Kidney glomerular epithelial cell (primary cell): ENCODE results near the gene ADGRG6.
A peak's percentile ranks its signal among the peaks of the same experiment; 100 is the strongest.

Experiments
- DNase-seq: peaks from one replicate; lab custom pipeline; 2025; lab: John Stamatoyannopoulos, UW

The ADGRG6 gene

DNA sequence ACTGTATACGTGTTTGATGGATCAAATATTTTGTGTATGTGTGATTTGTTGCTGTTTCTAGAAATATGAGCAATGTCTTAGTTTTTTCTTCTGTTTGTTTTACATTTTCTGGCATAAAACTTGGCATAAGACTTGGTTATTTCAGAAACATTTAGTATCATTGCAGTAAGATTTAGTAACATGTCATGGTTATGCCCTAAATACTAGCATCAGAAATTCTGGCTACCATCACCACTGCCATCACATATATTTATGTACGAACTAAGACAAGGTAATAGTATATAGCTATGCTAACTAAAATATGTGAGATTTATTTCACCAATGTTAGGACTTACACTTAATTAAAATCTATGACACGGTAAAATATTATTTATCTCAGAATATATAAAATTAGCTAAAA is 10.3 kb upstream of the ADGRG6 start:
- no peak for DNase-seq

DNA sequence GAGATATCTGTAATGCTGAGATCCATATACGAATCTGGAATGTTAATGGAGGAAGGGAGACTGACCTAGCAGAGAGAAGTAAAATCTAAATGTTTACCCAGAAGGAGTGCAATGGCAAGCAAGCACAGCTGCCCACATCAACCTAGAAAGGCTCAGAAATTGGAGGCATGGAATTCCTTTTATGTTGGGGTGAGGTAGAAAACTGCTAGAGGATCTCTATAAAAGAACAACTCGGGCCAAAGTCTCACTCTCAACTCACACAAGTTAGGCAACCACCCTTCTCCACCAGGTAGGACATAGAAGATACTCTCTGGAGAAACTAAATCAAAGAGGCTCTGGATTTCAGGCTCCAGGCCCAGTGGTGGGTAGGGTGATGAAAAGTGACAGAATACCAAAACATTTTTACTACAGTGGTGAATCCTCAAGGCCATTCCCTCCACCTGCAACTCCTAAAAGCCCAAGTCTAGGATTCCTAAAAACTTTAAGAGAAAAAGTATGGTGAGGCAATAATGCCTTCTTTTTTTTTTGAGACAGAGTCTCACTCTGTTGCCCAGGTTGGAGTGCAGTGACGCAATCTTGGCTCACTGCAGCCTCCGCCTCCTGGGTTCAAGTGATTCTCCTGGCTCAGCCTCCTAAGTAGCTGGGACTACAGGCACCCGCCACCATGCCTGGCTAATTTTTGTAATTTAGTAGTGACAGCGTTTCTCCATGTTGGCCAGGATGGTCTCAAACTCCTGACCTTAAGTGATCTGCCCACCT is 9.5 kb upstream of the ADGRG6 start:
- no peak for DNase-seq

GRCh38 chr6:142293121-142293520 is 8.7 kb upstream of the ADGRG6 start:
- DNase-seq: no peak

GRCh38 chr6:142294679-142295078 is 7.1 kb upstream of the ADGRG6 start:
- DNase-seq: no peak

- DNase-seq: no peak
Observed at GRCh38 chr6:142296975-142297604, 4.7 kb upstream of the ADGRG6 start.

DNA sequence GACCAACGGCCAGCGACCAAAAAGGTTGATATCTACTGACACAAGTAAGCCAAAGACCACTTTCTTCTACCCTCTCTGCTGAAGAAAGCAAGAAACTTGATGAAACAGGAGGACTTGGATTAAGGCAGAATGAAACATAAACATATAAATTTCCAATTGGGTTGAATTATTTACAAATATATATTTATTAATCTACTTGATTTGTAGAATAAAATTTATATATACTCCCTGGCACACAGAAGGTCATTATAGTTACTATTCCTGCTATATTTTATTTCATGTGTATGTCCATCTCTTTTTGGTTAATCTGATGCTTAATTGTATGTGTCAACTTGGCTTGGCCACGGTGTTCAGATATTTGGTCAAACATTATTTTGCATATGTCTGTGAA is 4.2 kb upstream of the ADGRG6 start:
- DNase-seq: no peak

DNA sequence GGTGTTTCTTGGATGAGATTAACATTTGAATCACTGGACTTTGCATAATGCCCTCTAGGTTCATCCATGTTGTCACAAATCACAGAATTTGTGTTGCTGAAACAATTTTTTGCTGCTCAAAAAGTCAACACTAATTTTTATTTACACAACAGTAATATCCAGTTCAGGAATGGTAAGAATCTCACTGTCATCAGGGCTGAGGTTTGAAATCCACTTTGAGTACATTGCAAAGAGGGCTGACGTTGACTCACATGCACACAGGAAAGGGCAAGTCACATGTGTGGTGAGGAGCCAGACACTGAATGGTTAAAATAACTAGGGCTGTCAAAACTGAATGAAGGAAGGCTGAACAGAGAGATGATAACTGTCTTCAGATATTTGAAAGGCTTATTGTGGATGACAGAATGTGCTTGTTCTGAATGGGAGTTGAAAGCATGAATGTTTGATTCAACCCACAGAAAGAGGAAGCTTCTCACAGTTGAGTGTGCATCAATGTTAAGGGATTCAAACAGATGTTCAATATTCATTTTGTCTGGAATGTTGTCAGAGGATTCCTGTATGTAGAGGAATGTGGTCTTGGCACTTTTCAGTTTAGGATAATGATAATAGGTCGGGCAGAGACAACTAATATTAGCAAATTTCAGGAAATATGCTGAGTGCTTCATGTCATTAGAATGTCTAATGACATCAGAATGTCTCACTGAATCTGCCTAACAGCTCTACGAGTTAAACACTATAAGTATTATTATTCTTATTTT is 3.6 kb upstream of the ADGRG6 start:
- peak; percentile 68 for DNase-seq

- no peak for DNase-seq
Observed at GRCh38 chr6:142300302-142300701, 1.5 kb upstream of the ADGRG6 start.

DNA sequence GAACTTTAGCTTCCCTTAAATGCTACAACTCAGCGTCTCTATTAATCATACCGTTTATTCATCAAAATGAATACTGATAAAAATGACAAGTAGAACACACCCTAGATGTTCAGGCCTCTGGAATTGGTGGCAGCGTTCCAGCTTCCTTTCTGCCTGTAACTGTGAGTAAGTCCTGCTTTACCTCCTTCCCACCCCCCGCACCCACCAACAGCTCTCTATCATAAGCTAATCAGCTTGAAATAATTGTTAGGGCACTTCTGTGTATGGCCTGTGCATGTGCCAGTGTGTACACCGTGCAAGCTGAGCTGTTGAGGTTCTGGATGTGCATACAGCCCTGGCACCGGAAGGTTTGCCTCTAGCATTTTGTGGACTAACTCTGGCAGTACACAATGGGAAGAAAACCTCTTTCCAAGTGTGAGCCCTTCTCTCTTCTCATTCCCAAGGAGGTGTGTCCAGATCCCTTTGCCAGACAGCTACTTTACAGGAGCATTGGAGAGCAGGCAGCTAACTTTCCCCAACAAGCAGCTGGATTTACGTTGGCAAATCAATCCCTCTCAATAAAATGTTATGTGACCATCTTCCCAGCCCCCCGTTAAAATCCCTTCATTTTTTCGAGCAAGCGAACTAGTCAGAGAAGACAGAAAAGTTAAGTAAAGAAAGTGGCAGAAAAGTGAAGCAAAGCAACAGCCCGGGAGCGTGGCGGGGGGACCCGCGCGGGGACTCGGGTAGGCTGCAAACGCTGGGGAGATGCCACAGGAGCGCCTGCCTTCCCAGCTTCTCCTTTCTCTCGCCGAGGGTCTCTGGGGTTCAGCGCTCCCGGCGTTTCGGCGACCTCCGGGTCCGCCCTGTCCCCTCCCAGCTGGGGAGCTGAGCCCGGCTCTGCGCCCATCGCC is 803 bp upstream of the ADGRG6 start:
- peak; percentile 59 for DNase-seq

GRCh38 chr6:142302421-142303175 is 791 bp downstream of the ADGRG6 start:
- peak; percentile 49 for DNase-seq

- DNase-seq: peak; percentile 50
Observed at GRCh38 chr6:142303176-142303533, 1.3 kb downstream of the ADGRG6 start.

GRCh38 chr6:142304241-142304640 is 2.4 kb downstream of the ADGRG6 start:
- DNase-seq: peak; percentile 16

DNA sequence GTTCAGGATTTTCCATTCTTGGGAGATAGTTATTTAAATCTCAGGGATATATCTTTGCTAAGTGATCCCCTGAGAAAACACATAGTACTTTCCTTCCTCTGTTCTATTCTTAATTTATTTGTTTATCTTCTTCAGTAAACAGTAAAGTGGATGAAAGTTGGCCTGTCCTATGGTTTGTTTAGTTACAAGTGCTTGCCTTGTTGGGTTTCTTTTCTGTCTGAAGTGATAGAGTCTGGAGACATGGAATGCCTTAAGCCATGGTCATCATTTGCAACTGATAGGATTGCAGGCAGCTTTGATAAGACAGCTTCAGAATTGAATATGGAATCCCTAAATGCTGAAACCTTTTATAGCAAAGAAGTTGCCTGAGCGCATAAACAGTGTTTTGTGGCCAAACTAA is 4.9 kb downstream of the ADGRG6 start:
- no peak for DNase-seq

GRCh38 chr6:142307963-142308748 is 6.3 kb downstream of the ADGRG6 start:
- DNase-seq: no peak

DNA sequence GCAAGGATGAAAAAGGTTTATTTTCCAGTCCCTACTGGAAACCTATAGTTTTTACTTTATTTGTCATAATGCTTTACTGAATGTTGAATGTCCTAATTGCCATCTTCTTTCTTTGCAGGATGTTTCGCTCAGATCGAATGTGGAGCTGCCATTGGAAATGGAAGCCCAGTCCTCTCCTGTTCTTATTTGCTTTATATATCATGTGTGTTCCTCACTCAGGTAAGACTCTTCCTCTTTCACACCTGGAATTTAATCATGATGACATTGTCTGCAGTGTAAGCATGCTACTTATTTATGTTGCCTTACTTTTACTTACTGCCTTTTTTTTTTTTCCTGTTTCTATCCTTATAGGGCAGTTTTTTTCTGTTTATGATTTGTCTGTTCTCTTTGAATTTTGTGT is 7.6 kb downstream of the ADGRG6 start:
- no peak for DNase-seq

GRCh38 chr6:142313284-142313683 is 11.5 kb downstream of the ADGRG6 start:
- peak; percentile 84 for DNase-seq

DNA sequence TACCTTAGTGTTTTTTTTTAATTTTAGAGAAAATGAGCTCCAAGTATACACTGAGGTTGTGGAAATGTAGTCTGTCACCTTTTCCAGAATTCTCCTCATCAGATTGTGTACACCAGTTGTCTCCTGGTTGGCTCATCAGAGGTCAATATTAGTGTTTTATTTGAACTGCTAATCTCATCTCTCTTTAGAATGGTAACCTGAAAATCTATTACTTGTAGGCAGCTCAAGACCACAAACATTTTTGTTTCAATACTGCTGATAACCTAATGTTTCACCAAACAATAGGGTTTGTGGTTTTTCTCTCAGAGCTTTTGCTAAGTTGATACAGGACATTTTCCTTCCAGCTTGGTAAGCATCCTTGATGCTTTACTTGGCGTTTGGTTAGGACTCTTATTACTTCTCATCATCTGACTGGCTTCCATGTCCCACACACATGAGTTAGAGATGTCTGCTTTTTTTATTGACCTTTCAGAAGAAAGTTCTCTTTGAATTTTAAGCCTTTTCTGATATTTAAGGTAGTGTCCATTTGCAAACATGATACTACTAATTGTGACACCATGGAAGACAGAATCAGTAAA is 15.1 kb downstream of the ADGRG6 start:
- DNase-seq: no peak

GRCh38 chr6:142318714-142319113 is 16.9 kb downstream of the ADGRG6 start:
- DNase-seq: no peak

GRCh38 chr6:142320366-142320765 is 18.6 kb downstream of the ADGRG6 start:
- no peak for DNase-seq

DNA sequence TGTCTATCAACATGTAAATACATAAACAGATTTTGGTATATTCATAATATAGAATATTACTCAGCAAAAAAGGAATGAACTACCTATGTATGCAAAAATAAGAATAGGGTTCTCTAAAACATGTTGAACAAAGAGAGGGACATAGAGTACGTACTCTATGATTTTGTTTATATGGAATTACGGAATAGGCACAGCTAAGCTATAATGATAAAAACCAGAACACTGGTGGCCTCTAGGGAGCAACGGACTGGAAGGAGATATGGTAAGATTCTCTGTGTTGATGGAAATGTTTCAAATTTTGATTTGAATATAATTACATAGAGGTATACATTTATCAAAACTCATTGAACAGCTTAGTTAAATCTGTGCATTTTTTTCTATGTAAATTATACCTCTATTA is 19.6 kb downstream of the ADGRG6 start:
- DNase-seq: no peak
